ENCODE results near the gene SMG7.

- TF ChIP-seq, protein P1, sequence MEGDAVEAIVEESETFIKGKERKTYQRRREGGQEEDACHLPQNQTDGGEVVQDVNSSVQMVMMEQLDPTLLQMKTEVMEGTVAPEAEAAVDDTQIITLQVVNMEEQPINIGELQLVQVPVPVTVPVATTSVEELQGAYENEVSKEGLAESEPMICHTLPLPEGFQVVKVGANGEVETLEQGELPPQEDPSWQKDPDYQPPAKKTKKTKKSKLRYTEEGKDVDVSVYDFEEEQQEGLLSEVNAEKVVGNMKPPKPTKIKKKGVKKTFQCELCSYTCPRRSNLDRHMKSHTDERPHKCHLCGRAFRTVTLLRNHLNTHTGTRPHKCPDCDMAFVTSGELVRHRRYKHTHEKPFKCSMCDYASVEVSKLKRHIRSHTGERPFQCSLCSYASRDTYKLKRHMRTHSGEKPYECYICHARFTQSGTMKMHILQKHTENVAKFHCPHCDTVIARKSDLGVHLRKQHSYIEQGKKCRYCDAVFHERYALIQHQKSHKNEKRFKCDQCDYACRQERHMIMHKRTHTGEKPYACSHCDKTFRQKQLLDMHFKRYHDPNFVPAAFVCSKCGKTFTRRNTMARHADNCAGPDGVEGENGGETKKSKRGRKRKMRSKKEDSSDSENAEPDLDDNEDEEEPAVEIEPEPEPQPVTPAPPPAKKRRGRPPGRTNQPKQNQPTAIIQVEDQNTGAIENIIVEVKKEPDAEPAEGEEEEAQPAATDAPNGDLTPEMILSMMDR (IDR thresholded peaks at IDR 0.05): no peak
- TF ChIP-seq POLR2A (IDR thresholded peaks at IDR 0.05) (no peak), EP300 (IDR thresholded peaks at IDR 0.05) (no peak)
Observed at GRCh38 chr1:183596500-183596899, 124.2 kb downstream of the SMG7 start.

Measured in tibial nerve (tissue), 4 donors.